IMR-90 (cell line): ENCODE measurements around the gene MTA3. TPM values are rescaled to one million over a fixed set of nuclear protein-coding genes. Genes with fewer than 3 reads are reported as not detected.

Experiments used
- ATAC-seq: fragments of 200-7000 bp; cut with Tn5 transposase; 2 replicates; pipeline ENCODE4 v1.9.1; 2020; ENCODE audit warnings: low read depth, mild to moderate bottlenecking, moderate library complexity
- BruUV-seq: library from RNA; stranded (reverse); fragments of 400-500 nt; replicated peaks from 2 replicates; lab custom pipeline; 2021; lab: Mats Ljungman, UMichigan
- CTCF ChIA-PET: fragments of 300-600 bp; formaldehyde crosslinking; extraction: SDS; loops from one replicate; lab custom pipeline; 2021; ENCODE audit warnings: antibody characterized with exemption; lab: Yijun Ruan, JAX
- POLR2A ChIA-PET: fragments of 300-600 bp; sonication (Branson Sonifier 250); formaldehyde crosslinking; loops from one replicate; lab custom pipeline; 2022; ENCODE audit warnings: antibody characterized with exemption; ENCODE audit not compliant: unreplicated experiment; lab: Charles Lee
- DNase-seq: peaks from one replicate; pipeline ENCODE4 v3.0.0; 2013
- H2AFZ ChIP-seq: replicated peaks from 2 replicates; pipeline ENCODE3; 2013; ENCODE audit warnings: low read length, mild to moderate bottlenecking; ENCODE audit not compliant: poor library complexity
- H2AK5ac ChIP-seq: 2 replicates; pipeline ENCODE4 v1.6.1; 2013; ENCODE audit warnings: low read depth, low read length, inconsistent platforms
- H2AK9ac ChIP-seq: replicated peaks from 2 replicates; pipeline ENCODE3; 2013; ENCODE audit warnings: mild to moderate bottlenecking, low read depth, low read length, moderate library complexity; ENCODE audit not compliant: poor library complexity
- H2BK120ac ChIP-seq: 2 replicates; pipeline ENCODE4 v1.6.1; 2013; ENCODE audit warnings: low read depth, low read length, inconsistent platforms
- H2BK15ac ChIP-seq: 3 replicates; pipeline ENCODE4 v1.6.1; 2013; ENCODE audit warnings: low read depth, low read length, inconsistent platforms
- H2BK20ac ChIP-seq: 2 replicates; pipeline ENCODE4 v1.6.1; 2013; ENCODE audit warnings: low read depth, mild to moderate bottlenecking, inconsistent platforms, low read length, moderate library complexity
- H2BK5ac ChIP-seq: 2 replicates; pipeline ENCODE4 v1.6.1; 2013; ENCODE audit warnings: mild to moderate bottlenecking, low read depth, low read length, inconsistent platforms; ENCODE audit not compliant: poor library complexity, severe bottlenecking
- H3K14ac ChIP-seq: replicated peaks from 2 replicates; pipeline ENCODE4 v1.6.1; 2013; ENCODE audit warnings: low read depth, low read length, inconsistent platforms
- H3K18ac ChIP-seq: 2 replicates; pipeline ENCODE4 v1.6.1; 2013; ENCODE audit warnings: low read depth, low read length, control low read depth
- H3K23ac ChIP-seq: 2 replicates; pipeline ENCODE4 v1.6.1; 2013; ENCODE audit warnings: low read depth, low read length, inconsistent platforms
- H3K27ac ChIP-seq: 2 replicates; pipeline ENCODE4 v1.5.1; 2013; ENCODE audit warnings: mild to moderate bottlenecking, control low read depth, low read length; ENCODE audit not compliant: insufficient read depth
- H3K27me3 ChIP-seq: 2 replicates; pipeline ENCODE4 v1.6.1; 2013; ENCODE audit warnings: low read length; ENCODE audit not compliant: control insufficient read depth, insufficient read depth
- H3K36me3 ChIP-seq: 2 replicates; pipeline ENCODE4 v1.6.1; 2013; ENCODE audit warnings: low read length, mixed read lengths; ENCODE audit not compliant: control insufficient read depth, insufficient read depth
- H3K4ac ChIP-seq: 2 replicates; pipeline ENCODE4 v1.6.1; 2013; ENCODE audit warnings: low read depth, low read length, inconsistent platforms
- H3K4me1 ChIP-seq: 2 replicates; pipeline ENCODE4 v1.6.1; 2013; ENCODE audit warnings: low read length, mixed read lengths; ENCODE audit not compliant: control insufficient read depth, insufficient read depth
- H3K4me2 ChIP-seq: 2 replicates; pipeline ENCODE4 v1.6.1; 2013; ENCODE audit warnings: low read depth, mild to moderate bottlenecking, control low read depth, low read length, moderate library complexity
- H3K4me3 ChIP-seq: 2 replicates; pipeline ENCODE4 v1.5.1; 2013; ENCODE audit warnings: low read depth, mild to moderate bottlenecking, control low read depth, low read length, moderate library complexity; ENCODE audit not compliant: insufficient read depth
- H3K56ac ChIP-seq: 2 replicates; pipeline ENCODE4 v1.6.1; 2013; ENCODE audit warnings: low read length, inconsistent platforms; ENCODE audit not compliant: insufficient read depth; ENCODE audit errors: extremely low read depth
- H3K79me1 ChIP-seq, 2 experiments: 2 replicates each; pipeline ENCODE4 v1.6.1; 2013; ENCODE audit warnings: low read length in 2 of 2, inconsistent platforms in 1 of 2, low read depth in 1 of 2
- H3K9ac ChIP-seq: 2 replicates; pipeline ENCODE4 v1.6.1; 2013; ENCODE audit warnings: low read depth, low read length, control low read depth
- H3K9me1 ChIP-seq: 2 replicates; pipeline ENCODE4 v1.6.1; 2013; ENCODE audit warnings: low read length, inconsistent platforms; ENCODE audit not compliant: insufficient read depth
- H3K9me3 ChIP-seq: 2 replicates; pipeline ENCODE4 v1.6.1; 2013; ENCODE audit warnings: low read length; ENCODE audit not compliant: control insufficient read depth, insufficient read depth
- H4K20me1 ChIP-seq: 2 replicates; pipeline ENCODE4 v1.6.1; 2013; ENCODE audit warnings: low read length, inconsistent platforms; ENCODE audit not compliant: insufficient read depth
- H4K5ac ChIP-seq: 2 replicates; pipeline ENCODE4 v1.6.1; 2013; ENCODE audit warnings: mild to moderate bottlenecking, low read depth, low read length, control low read depth
- H4K8ac ChIP-seq, 2 experiments: 2 replicates each; pipeline ENCODE4 v1.6.1; 2013; ENCODE audit warnings: low read depth in 2 of 2, low read length in 2 of 2, control low read depth in 1 of 2, inconsistent platforms in 1 of 2
- H4K91ac ChIP-seq: 2 replicates; pipeline ENCODE4 v1.6.1; 2013; ENCODE audit warnings: low read depth, low read length, inconsistent platforms; ENCODE audit not compliant: insufficient read depth
- BHLHE40 ChIP-seq: fragments of 150-350 bp; IDR thresholded peaks from 2 replicates; pipeline ENCODE4 v1.6.1; 2016; ENCODE audit warnings: mild to moderate bottlenecking, low read depth, low read length
- CEBPB ChIP-seq: IDR thresholded peaks from 2 replicates; pipeline ENCODE4 v1.6.1; 2012; ENCODE audit warnings: low read depth, low read length, improper control_type of control experiment
- MAFK ChIP-seq: IDR thresholded peaks from 2 replicates; pipeline ENCODE4 v1.6.1; 2012; ENCODE audit warnings: low read depth, low read length, improper control_type of control experiment
- MXI1 ChIP-seq: IDR thresholded peaks from 2 replicates; pipeline ENCODE4 v1.6.1; 2012; ENCODE audit warnings: low read depth, mild to moderate bottlenecking, low read length, moderate library complexity, borderline replicate concordance
- RAD21 ChIP-seq: IDR thresholded peaks from 2 replicates; pipeline ENCODE4 v1.6.1; 2012; ENCODE audit warnings: low read length, improper control_type of control experiment
- RCOR1 ChIP-seq: IDR thresholded peaks from 2 replicates; pipeline ENCODE4 v1.6.1; 2012; ENCODE audit warnings: mild to moderate bottlenecking, low read length, improper control_type of control experiment; ENCODE audit not compliant: insufficient replicate concordance
- WGBS, 2 experiments: methylation state at CpG; one replicate each; pipeline versions ENCODE4 v1.1.5 to v1.1.7; 2013; ENCODE audit warnings: missing lambda C conversion rate in 2 of 2; ENCODE audit not compliant: insufficient read length in 1 of 2; ENCODE audit errors: extremely low coverage in 2 of 2; 5-methylcytosine and 5-hydroxymethylcytosine counted together
- dilution Hi-C: fragments of 300-500 bp; cut with HindIII; formaldehyde crosslinking; loops from one replicate; pipeline ENCODE4 v1.14.3; 2018; ENCODE audit warnings: low sequenced_read_pairs; ENCODE audit not compliant: unreplicated experiment
- in situ Hi-C: fragments of 300-500 bp; cut with MboI; formaldehyde crosslinking; loops from 3 replicates; pipeline ENCODE4 v1.14.3; 2019; ENCODE audit warnings: low sequenced_read_pairs, inconsistent platforms, mixed read lengths
- intact Hi-C: fragments of 100-400 bp; cut with micrococcal nuclease; formaldehyde crosslinking; loops from 2 replicates; pipeline ENCODE4 v1.10.0; 2022
- polyA plus RNA-seq, 3 experiments: library from polyadenylated mRNA; depleted of rRNA; stranded (reverse); fragments of >200 nt; gene quantifications; 2 replicates each; pipeline ENCODE4 v1.2.3, GENCODE V29; 2012; ENCODE audit warnings: low replicate concordance in 1 of 3
- total RNA-seq: library from RNA; depleted of rRNA; stranded (reverse); fragments of >200 nt; gene quantifications from 2 replicates; pipeline ENCODE4 v1.2.3, GENCODE V29; 2012

MTA3 gene
- total and polyA plus RNA-seq, 2 of the 4 experiments (the other 2 are of a cell fraction), result 31.9 to 34.3 TPM

GRCh38 chr2:42711896-42712295 is 143.5 kb downstream of the MTA3 start:
- H3K4ac ChIP-seq, result no peak overlapping the region
- no peak overlapping the region for H3K9ac ChIP-seq
- CTCF ChIA-PET, result no interaction called here
- no peaks in the 10 kb centered on the region for H3K27me3 ChIP-seq
- H2BK120ac ChIP-seq, result no peak overlapping the region
- H3K79me1 ChIP-seq, result no peaks in the 10 kb centered on the region
- H3K18ac ChIP-seq, result no peak overlapping the region
- no TSS peak for BruUV-seq
- no peak overlapping the region for H3K23ac ChIP-seq
- no peak overlapping the region for H2AFZ ChIP-seq
- no peak for DNase-seq
- no peak overlapping the region for H4K91ac ChIP-seq
- no peak for ATAC-seq
- dilution Hi-C loops, result no loop called here
- TF ChIP-seq RAD21 (no peak), RCOR1 (no peak), MXI1 (no peak), CEBPB (no peak), MAFK (no peak), BHLHE40 (no peak)
- no peak overlapping the region for H3K4me2 ChIP-seq
- peaks cover 2% of the 10 kb centered on the region; the same call in 1 of the 2 replicates for H3K4me1 ChIP-seq
- H3K36me3 ChIP-seq, result peaks cover 8% of the 10 kb centered on the region
- H2BK5ac ChIP-seq, result no peak overlapping the region
- H4K8ac ChIP-seq, result no peak overlapping the region
- no peaks in the 10 kb centered on the region for H4K20me1 ChIP-seq
- in situ Hi-C loops, result no loop called here
- H3K9me3 ChIP-seq, result no peaks in the 10 kb centered on the region
- H3K27ac ChIP-seq, result no peak overlapping the region
- no CpG with 5 or more reads among the region's 1 CpG for WGBS, 2 experiments
- POLR2A ChIA-PET, result no interaction called here
- no peak overlapping the region for H2AK9ac ChIP-seq
- intact Hi-C loops, result no loop called here
- no peak overlapping the region for H3K56ac ChIP-seq
- H3K14ac ChIP-seq, result no peak overlapping the region
- H3K4me3 ChIP-seq, result no peak overlapping the region
- H2BK20ac ChIP-seq, result no peak overlapping the region
- peaks cover 2% of the 10 kb centered on the region; the same call in 1 of the 2 replicates for H3K9me1 ChIP-seq
- H2BK15ac ChIP-seq, result no peak overlapping the region
- no peak overlapping the region for H2AK5ac ChIP-seq
- H4K5ac ChIP-seq, result no peak overlapping the region
